Chondrocyte (in vitro differentiated cells): ENCODE data around the gene ALDH1L1. TPM values are rescaled to one million over a fixed set of nuclear protein-coding genes. Genes with fewer than 3 reads are reported as not detected.

Experiments
- DNase-seq: peaks from one replicate; pipeline ENCODE4 v3.0.0; 2021; ENCODE audit warnings: mixed read lengths, low spot score
- H3K27ac Mint-ChIP-seq: one replicate; pipeline ENCODE4 v1.8.0; 2021; ENCODE audit warnings: mild to moderate bottlenecking, moderate library complexity, mixed read lengths; ENCODE audit not compliant: unreplicated experiment
- H3K27me3 Mint-ChIP-seq: 2 replicates; pipeline ENCODE4 v1.8.0; 2021; ENCODE audit warnings: low read depth, mixed read lengths
- H3K36me3 Mint-ChIP-seq: 2 replicates; pipeline ENCODE4 v1.8.0; 2021; ENCODE audit warnings: low read depth, mixed read lengths
- H3K4me1 Mint-ChIP-seq: 2 replicates; pipeline ENCODE4 v1.8.0; 2021; ENCODE audit warnings: low read depth, mild to moderate bottlenecking, mixed read lengths
- H3K4me3 Mint-ChIP-seq: one replicate; pipeline ENCODE4 v1.8.0; 2021; ENCODE audit warnings: mild to moderate bottlenecking, moderate library complexity, mixed read lengths; ENCODE audit not compliant: unreplicated experiment
- H3K9me3 Mint-ChIP-seq: 2 replicates; pipeline ENCODE4 v1.8.0; 2021; ENCODE audit warnings: low read depth, mixed read lengths
- total RNA-seq: library from RNA; stranded (reverse); gene quantifications from 3 replicates; pipeline ENCODE4 v1.2.1, GENCODE V29; 2021
- TF ChIP-seq, protein P1 (sequence below): fragments of 200-600 bp; sonication (generic); IDR thresholded peaks from 2 replicates; pipeline ENCODE4 v1.5.0; 2021; ENCODE audit warnings: antibody characterized with exemption, mild to moderate bottlenecking, moderate library complexity

ALDH1L1 gene
- total RNA-seq, 1 donor from 2014 or later, result 0.60 TPM

DNA sequence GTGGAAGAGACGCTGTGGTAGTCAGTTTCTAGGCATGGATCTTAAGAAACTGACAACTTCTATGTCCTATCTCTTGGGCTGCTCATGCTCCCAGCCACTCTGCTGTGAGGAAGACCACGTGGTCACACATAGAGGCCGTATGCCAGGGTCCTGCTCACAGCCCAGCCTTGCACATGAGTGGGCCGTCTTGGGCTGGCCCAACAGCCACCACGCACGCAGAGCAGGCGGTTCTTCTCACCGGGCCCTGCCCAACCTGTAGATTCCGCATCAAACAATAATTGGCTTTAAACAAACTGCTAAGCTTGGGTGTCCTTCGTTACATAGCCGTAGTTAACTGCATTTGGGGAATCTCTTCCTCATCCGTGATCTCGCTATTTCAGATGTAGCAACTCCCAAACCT, 122.5 kb downstream of the ALDH1L1 start:
- H3K27ac Mint-ChIP-seq, result no peak overlapping the region
- TF ChIP-seq, protein P1, sequence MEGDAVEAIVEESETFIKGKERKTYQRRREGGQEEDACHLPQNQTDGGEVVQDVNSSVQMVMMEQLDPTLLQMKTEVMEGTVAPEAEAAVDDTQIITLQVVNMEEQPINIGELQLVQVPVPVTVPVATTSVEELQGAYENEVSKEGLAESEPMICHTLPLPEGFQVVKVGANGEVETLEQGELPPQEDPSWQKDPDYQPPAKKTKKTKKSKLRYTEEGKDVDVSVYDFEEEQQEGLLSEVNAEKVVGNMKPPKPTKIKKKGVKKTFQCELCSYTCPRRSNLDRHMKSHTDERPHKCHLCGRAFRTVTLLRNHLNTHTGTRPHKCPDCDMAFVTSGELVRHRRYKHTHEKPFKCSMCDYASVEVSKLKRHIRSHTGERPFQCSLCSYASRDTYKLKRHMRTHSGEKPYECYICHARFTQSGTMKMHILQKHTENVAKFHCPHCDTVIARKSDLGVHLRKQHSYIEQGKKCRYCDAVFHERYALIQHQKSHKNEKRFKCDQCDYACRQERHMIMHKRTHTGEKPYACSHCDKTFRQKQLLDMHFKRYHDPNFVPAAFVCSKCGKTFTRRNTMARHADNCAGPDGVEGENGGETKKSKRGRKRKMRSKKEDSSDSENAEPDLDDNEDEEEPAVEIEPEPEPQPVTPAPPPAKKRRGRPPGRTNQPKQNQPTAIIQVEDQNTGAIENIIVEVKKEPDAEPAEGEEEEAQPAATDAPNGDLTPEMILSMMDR, result no peak
- H3K4me3 Mint-ChIP-seq, result no peak overlapping the region
- no peak for DNase-seq
- no peaks in the 10 kb centered on the region for H3K9me3 Mint-ChIP-seq
- H3K4me1 Mint-ChIP-seq, result peaks cover 17% of the 10 kb centered on the region
- no peaks in the 10 kb centered on the region for H3K27me3 Mint-ChIP-seq
- no peaks in the 10 kb centered on the region for H3K36me3 Mint-ChIP-seq

DNA sequence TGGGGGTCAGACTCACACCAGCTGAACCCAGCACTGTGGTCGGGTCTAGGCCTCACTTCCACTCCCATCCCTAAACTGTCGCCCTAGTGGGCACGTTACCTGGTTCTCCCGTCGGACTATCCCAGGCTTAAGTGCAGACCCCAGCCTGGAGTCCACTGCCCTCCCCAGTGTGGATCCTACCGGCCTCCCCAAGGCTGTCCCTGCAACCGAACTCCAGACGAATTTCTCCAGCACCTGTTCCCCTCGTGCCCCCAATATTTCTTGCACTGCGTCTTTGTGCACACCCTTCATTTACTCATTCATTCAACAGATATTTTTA, 122.9 kb downstream of the ALDH1L1 start:
- Mint-ChIP-seq H3K27ac (no peak overlapping the region), H3K36me3 (no peaks in the 10 kb centered on the region), H3K4me3 (no peak overlapping the region), H3K27me3 (no peaks in the 10 kb centered on the region), H3K9me3 (no peaks in the 10 kb centered on the region), H3K4me1 (peaks cover 17% of the 10 kb centered on the region)
- TF ChIP-seq, protein P1, result no peak
- no peak for DNase-seq

DNA sequence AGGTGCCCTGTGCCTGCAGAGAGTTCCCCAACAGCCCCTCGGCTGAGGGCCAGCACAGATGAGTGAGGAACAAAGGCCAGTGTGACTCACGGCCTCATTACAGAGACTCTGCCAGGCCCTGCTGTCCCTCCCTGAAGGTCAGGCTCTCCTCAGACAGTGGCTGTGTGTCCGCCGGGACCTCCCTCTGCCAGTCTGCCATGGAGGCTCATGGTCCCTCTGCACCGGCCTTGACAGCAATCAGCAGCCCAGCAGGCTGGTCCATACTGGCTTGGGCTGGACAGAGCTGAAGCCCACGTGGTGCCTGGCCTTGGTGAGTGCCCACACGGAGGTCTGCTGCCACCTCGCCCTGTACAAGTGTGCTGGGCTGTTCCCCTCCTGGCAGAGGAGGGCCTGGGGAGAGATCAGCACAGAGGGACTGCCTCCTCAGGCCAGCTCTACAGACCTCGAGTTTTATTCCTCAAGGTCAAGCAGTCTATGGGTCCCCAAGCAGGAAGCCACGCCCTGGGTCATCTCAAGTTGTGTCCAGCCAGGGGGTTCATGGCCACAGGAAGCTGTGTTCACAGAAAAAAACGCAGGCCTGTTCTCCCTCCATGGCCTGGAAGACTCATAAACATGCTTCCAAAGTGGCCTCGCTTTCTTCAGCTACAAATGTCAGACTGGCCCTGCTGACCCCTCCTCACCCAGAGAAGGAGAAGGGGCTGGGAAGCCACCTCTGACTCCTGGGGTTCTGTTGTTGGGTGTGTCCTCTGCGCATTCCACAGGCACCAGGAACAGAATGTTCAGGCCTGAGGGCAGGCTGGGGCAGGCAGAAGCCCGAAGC, 123.5 kb downstream of the ALDH1L1 start:
- no peaks in the 10 kb centered on the region for H3K9me3 Mint-ChIP-seq
- no peaks in the 10 kb centered on the region for H3K36me3 Mint-ChIP-seq
- no peak overlapping the region for H3K27ac Mint-ChIP-seq
- TF ChIP-seq, protein P1, result no peak
- no peak overlapping the region for H3K4me3 Mint-ChIP-seq
- no peaks in the 10 kb centered on the region for H3K27me3 Mint-ChIP-seq
- DNase-seq, result no peak
- H3K4me1 Mint-ChIP-seq, result peaks cover 17% of the 10 kb centered on the region

DNA sequence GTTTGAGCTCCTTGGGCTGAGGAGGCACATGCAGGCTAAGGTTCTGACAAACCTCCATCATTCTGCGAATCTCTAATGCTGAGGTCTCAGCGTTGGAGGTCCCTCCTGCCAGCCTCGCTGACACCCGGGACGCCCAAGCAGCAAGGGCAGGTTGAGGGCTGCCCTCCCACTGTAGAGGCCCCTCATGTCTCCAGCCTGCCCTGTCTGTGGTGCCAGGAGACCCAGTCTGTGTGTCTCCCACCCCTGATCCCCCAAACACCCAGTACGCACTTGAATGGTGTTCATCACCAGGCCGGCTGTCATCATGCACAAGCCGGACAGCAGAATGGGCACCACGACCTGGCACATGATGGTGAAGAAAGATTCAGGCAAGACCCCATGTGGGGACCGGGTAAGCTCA, 124.3 kb downstream of the ALDH1L1 start:
- TF ChIP-seq, protein P1, result no peak
- H3K36me3 Mint-ChIP-seq, result no peaks in the 10 kb centered on the region
- no peak overlapping the region for H3K4me3 Mint-ChIP-seq
- peaks cover 17% of the 10 kb centered on the region for H3K4me1 Mint-ChIP-seq
- no peaks in the 10 kb centered on the region for H3K9me3 Mint-ChIP-seq
- H3K27me3 Mint-ChIP-seq, result no peaks in the 10 kb centered on the region
- no peak overlapping the region for H3K27ac Mint-ChIP-seq
- DNase-seq, result no peak

DNA sequence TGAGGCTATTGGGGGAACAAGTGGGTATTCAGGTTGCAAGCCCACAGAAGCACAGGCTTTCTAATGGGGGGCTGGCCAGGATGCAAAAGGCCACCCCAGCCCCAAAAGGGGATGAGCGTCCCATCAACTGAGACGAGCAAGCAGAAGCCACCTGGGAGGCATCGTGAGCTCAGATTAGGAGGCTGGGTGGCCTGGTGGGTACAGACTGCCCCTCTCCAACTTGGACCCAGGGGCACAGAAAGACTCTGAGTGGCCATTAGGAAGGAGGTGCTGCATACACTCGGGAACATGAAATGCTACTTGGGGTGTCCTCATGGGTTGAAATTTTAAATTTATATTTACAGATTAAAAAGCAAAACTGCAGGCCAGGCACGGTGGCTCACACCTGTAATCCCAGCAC, 125.5 kb downstream of the ALDH1L1 start:
- peaks cover 17% of the 10 kb centered on the region for H3K4me1 Mint-ChIP-seq
- H3K36me3 Mint-ChIP-seq, result peaks cover 2% of the 10 kb centered on the region
- TF ChIP-seq, protein P1, result no peak
- DNase-seq, result no peak
- H3K9me3 Mint-ChIP-seq, result no peaks in the 10 kb centered on the region
- H3K27me3 Mint-ChIP-seq, result no peaks in the 10 kb centered on the region
- no peak overlapping the region for H3K4me3 Mint-ChIP-seq
- no peak overlapping the region for H3K27ac Mint-ChIP-seq
